Measurements from ENCODE around the gene CFAP53. TPM values are rescaled to one million over a fixed set of nuclear protein-coding genes. Genes with fewer than 3 reads are reported as not detected.
A peak's percentile ranks its signal among the peaks of the same experiment; 100 is the strongest.
"Not testable (repeated sequence)": the region's sequence is repeated elsewhere in the genome, so short reads cannot be mapped to it uniquely, and the experiment has no call there.

CFAP53 gene
- total RNA-seq, 2 experiments from 2014 or later, result 0.86 TPM; not detected in 1

DNA sequence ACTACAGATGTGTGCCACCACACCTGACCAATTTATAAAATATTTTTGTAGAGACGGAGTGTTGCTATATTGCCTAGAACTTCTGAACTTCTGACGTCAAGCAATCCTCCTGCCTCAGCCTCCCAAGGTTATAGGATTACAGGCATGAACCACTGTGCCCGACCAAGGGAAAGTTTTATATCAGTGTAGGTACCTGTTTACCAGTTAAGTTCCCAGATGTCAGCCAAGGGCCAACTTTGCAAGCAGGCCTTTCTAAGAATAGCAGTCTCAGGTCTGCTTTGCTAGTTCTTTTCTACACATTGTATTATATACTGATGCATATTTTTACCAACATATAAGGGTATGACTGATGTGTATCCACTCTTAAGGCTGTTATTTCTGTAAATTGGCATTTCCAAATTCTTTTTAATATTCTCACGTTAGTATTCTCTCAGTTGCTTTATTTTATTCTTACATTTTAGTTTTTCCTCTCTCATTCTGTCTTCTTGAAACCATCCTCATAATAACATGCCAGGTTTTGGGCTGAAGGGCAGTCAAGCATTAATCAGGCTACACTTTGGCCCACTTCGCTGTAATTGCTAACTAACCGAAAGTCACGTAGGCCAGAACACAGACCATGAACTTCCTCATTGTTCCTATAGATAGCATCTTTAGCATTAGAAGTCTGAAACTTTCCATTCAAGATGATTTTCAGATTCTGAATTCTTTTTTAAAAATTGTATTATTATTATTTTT lies 46.2 kb upstream of the CFAP53 start:
- ChIA-PET CTCF (ENCODE audit: unreplicated experiment) (no interaction called here), POLR2A (interaction anchor here (1.2 to 2.7 kb wide), 2 partner anchors 24 to 45 kb away, joined by 3 to 10 read pairs; no protein-coding TSS in a partner anchor)
- Histone ChIP-seq H3K79me2 (ENCODE audit: insufficient read depth, low read depth, low read length) (no peaks in the 10 kb centered on the region), H3K4me3 (ENCODE audit: low read depth, low read length, poor library complexity, severe bottlenecking) (peak overlapping the region; percentile 44), H4K20me1 (ENCODE audit: insufficient read depth, low read length) (no peaks in the 10 kb centered on the region), H3K9me2 (ENCODE audit: insufficient read depth, low read length) (no peaks in the 10 kb centered on the region), H3K4me1 (ENCODE audit: insufficient read depth, low read length, poor library complexity, severe bottlenecking) (peaks cover 67% of the 10 kb centered on the region), H3K36me3 (ENCODE audit: insufficient read depth, low read length) (no peaks in the 10 kb centered on the region), H3K4me2 (ENCODE audit: low read length) (peak overlapping the region; percentile 73), H3K27ac (ENCODE audit: low read depth, low read length, poor library complexity, severe bottlenecking) (peak overlapping the region; percentile 93), H3K9me3 (ENCODE audit: low read length) (peaks cover 6% of the 10 kb centered on the region; the same call in 1 of the 2 replicates), H2AFZ (ENCODE audit: low read length) (peak overlapping the region; percentile 51; the same call in 1 of the 2 replicates)
- intact Hi-C loops (cut with micrococcal nuclease; ENCODE audit: unreplicated experiment), result loop anchor here (5.0 kb wide), 1 partner anchor 45 kb away; no protein-coding TSS in a partner anchor
- peak; percentile 80 for DNase-seq (ENCODE audit: low spot score)
- no TSS peak for BruUV-seq (replicated peaks)
- TF ChIP-seq EZH2phosphoT487 (IDR thresholded peaks at IDR 0.05; ENCODE audit: borderline replicate concordance, low read depth, low read length), result no peak
- TF ChIP-seq, protein P1, sequence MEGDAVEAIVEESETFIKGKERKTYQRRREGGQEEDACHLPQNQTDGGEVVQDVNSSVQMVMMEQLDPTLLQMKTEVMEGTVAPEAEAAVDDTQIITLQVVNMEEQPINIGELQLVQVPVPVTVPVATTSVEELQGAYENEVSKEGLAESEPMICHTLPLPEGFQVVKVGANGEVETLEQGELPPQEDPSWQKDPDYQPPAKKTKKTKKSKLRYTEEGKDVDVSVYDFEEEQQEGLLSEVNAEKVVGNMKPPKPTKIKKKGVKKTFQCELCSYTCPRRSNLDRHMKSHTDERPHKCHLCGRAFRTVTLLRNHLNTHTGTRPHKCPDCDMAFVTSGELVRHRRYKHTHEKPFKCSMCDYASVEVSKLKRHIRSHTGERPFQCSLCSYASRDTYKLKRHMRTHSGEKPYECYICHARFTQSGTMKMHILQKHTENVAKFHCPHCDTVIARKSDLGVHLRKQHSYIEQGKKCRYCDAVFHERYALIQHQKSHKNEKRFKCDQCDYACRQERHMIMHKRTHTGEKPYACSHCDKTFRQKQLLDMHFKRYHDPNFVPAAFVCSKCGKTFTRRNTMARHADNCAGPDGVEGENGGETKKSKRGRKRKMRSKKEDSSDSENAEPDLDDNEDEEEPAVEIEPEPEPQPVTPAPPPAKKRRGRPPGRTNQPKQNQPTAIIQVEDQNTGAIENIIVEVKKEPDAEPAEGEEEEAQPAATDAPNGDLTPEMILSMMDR (conservative IDR thresholded peaks at IDR 0.05; ENCODE audit: low read length), result no peak

DNA sequence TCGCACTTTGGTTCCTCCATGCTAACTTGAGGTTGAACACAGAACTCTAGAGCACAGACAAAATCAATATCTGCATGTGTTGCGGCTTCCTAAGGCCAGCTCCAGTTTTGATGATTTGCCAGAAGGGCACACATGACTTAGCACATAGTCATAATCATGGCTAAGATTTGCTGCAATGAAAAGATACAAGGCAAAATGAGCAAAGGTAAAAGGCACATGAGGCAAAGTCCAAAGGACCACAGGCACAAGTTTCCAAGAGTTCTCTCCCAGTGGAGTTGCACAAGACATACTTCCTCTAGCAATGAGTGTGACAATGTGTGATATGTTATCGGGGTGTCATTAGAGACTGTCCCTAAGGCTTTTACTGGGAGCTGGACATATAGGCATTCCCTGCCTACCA lies 45.4 kb upstream of the CFAP53 start:
- Histone ChIP-seq H4K20me1 (ENCODE audit: insufficient read depth, low read length) (no peaks in the 10 kb centered on the region), H3K9me3 (ENCODE audit: low read length) (peaks cover 2% of the 10 kb centered on the region; the same call in 1 of the 2 replicates), H2AFZ (ENCODE audit: low read length) (no peak overlapping the region), H3K4me3 (ENCODE audit: low read depth, low read length, poor library complexity, severe bottlenecking) (no peak overlapping the region), H3K9me2 (ENCODE audit: insufficient read depth, low read length) (no peaks in the 10 kb centered on the region), H3K36me3 (ENCODE audit: insufficient read depth, low read length) (no peaks in the 10 kb centered on the region), H3K4me1 (ENCODE audit: insufficient read depth, low read length, poor library complexity, severe bottlenecking) (peaks cover 73% of the 10 kb centered on the region), H3K27ac (ENCODE audit: low read depth, low read length, poor library complexity, severe bottlenecking) (peak overlapping the region; percentile 93), H3K79me2 (ENCODE audit: insufficient read depth, low read depth, low read length) (no peaks in the 10 kb centered on the region), H3K4me2 (ENCODE audit: low read length) (peak overlapping the region; percentile 73)
- ChIA-PET CTCF (ENCODE audit: unreplicated experiment) (no interaction called here), POLR2A (interaction anchor here (1.5 kb wide), 1 partner anchor 27 kb away, joined by 3 read pairs; no protein-coding TSS in a partner anchor)
- intact Hi-C loops (cut with micrococcal nuclease; ENCODE audit: unreplicated experiment), result loop anchor here (5.0 kb wide), 1 partner anchor 46 kb away; no protein-coding TSS in a partner anchor
- no peak for TF ChIP-seq EZH2phosphoT487 (IDR thresholded peaks at IDR 0.05; ENCODE audit: borderline replicate concordance, low read depth, low read length)
- TF ChIP-seq, protein P1 (conservative IDR thresholded peaks at IDR 0.05; ENCODE audit: low read length), result no peak
- no peak for DNase-seq (ENCODE audit: low spot score)
- no TSS peak for BruUV-seq (replicated peaks)

DNA sequence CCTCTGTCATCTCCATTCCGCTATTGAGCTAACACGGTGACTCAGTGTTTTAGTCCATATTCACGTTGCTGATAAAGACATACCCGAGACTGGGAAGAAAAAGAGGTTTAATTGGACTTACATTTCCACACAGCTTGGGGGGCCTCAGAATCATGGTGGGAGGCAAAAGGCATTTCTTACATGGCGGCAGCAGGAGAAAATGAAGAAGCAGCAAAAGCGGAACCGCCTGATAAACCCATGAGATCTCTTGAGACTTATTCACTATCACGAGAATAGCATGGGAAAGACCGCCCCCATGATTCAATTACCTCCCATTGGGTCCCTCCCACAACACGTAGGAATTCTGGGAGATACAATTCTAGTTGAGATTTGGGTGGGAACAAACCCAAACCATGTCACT lies 43.8 kb upstream of the CFAP53 start:
- ChIA-PET CTCF (ENCODE audit: unreplicated experiment) (no interaction called here), POLR2A (no interaction called here)
- intact Hi-C loops (cut with micrococcal nuclease; ENCODE audit: unreplicated experiment), result loop anchor here (5.0 kb wide), 1 partner anchor 47 kb away; no protein-coding TSS in a partner anchor
- Histone ChIP-seq H3K36me3 (ENCODE audit: insufficient read depth, low read length) (no peaks in the 10 kb centered on the region; the same call in 1 of the 2 replicates), H3K4me1 (ENCODE audit: insufficient read depth, low read length, poor library complexity, severe bottlenecking) (peaks cover 62% of the 10 kb centered on the region), H3K27ac (ENCODE audit: low read depth, low read length, poor library complexity, severe bottlenecking) (no peak overlapping the region), H3K4me3 (ENCODE audit: low read depth, low read length, poor library complexity, severe bottlenecking) (no peak overlapping the region), H3K79me2 (ENCODE audit: insufficient read depth, low read depth, low read length) (no peaks in the 10 kb centered on the region), H4K20me1 (ENCODE audit: insufficient read depth, low read length) (no peaks in the 10 kb centered on the region), H3K9me3 (ENCODE audit: low read length) (peaks cover 7% of the 10 kb centered on the region; the same call in 1 of the 2 replicates), H3K4me2 (ENCODE audit: low read length) (no peak overlapping the region), H2AFZ (ENCODE audit: low read length) (no peak overlapping the region), H3K9me2 (ENCODE audit: insufficient read depth, low read length) (no peaks in the 10 kb centered on the region)
- DNase-seq (ENCODE audit: low spot score), result no peak
- no peak for TF ChIP-seq EZH2phosphoT487 (IDR thresholded peaks at IDR 0.05; ENCODE audit: borderline replicate concordance, low read depth, low read length)
- TF ChIP-seq, protein P1 (conservative IDR thresholded peaks at IDR 0.05; ENCODE audit: low read length), result no peak
- no TSS peak for BruUV-seq (replicated peaks)

DNA sequence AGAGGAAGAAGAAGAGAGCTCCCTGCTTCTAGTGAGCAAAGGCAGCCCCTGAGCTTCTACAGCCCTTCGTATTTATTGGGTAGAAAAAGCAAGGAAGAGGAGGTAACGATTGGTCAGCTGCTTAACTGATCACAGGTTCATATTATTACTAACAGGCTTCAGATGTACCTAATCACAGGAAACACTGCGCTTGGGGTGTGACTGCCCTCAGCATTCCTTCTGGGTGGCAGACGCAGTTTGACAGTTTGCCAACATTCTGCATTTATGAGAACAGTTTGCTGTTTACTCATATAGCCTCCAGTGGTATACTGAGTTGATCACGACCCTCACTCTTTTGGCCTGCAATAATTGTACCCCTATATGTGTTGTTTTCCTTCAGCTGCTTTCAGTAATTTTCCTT lies 42.6 kb upstream of the CFAP53 start:
- intact Hi-C loops (cut with micrococcal nuclease; ENCODE audit: unreplicated experiment); POLR2A ChIA-PET; CTCF ChIA-PET (ENCODE audit: unreplicated experiment); DNase-seq (ENCODE audit: low spot score); H2AFZ ChIP-seq (ENCODE audit: low read length); H3K79me2 ChIP-seq (ENCODE audit: insufficient read depth, low read depth, low read length); H3K36me3 ChIP-seq (ENCODE audit: insufficient read depth, low read length); H3K4me2 ChIP-seq (ENCODE audit: low read length); BruUV-seq (replicated peaks); H3K9me2 ChIP-seq (ENCODE audit: insufficient read depth, low read length); H3K27ac ChIP-seq (ENCODE audit: low read depth, low read length, poor library complexity, severe bottlenecking); H3K9me3 ChIP-seq (ENCODE audit: low read length); H4K20me1 ChIP-seq (ENCODE audit: insufficient read depth, low read length); H3K4me3 ChIP-seq (ENCODE audit: low read depth, low read length, poor library complexity, severe bottlenecking): not testable (repeated sequence)
- peaks cover 50% of the 10 kb centered on the region for H3K4me1 ChIP-seq (ENCODE audit: insufficient read depth, low read length, poor library complexity, severe bottlenecking)
